T1000 (cell line): ENCODE results near the gene CD79A.

Experiments
- DNase-seq: peaks from one replicate; lab custom pipeline; 2025; ENCODE audit warnings: mixed read lengths; lab: John Stamatoyannopoulos, UW

CD79A gene

DNA sequence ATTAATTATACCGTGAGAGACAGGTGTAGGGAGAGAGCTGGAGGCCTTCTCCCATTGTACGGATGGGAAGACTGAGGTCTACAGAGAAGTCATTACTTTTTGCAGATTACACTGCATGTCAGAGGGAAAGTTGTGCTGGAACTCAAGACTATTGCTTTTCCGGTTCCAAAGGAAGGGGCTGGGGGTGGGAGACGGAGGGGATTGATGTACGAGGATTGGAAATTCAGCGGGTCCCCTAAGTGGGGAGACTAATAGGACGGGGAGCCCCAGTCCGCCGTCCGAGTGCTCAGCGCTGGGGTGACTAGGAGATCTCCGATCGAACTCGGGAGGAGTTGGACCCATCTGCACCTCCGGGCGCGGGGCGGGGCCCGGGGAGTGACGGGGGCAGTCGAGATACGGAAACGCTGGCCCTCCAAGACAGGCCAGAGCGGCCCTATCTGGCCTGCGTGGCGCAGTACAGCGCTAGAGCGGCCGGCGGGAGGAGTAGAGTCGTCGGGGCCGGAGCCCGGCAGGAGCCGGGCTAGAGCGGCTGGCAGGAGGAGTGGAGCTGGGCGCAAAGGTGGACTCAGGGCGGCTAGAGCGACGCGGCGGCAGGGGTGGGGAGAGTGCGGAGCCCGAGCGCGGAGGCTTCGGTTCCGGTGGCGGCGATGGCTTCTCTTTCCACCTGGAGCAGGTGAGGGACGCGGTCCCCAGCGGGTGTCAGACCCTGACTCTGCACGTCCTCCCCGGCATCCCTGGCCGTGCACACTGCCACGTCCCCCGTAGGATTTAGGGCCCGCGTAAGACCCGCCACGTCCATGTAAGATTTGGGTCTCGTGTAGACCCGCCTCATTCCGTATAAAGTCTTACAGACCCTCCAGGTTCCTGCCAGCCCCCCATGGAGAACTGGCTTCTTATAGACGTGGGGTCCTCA, 7.0 kb downstream of the CD79A start:
- peak; percentile 88 for DNase-seq

DNA sequence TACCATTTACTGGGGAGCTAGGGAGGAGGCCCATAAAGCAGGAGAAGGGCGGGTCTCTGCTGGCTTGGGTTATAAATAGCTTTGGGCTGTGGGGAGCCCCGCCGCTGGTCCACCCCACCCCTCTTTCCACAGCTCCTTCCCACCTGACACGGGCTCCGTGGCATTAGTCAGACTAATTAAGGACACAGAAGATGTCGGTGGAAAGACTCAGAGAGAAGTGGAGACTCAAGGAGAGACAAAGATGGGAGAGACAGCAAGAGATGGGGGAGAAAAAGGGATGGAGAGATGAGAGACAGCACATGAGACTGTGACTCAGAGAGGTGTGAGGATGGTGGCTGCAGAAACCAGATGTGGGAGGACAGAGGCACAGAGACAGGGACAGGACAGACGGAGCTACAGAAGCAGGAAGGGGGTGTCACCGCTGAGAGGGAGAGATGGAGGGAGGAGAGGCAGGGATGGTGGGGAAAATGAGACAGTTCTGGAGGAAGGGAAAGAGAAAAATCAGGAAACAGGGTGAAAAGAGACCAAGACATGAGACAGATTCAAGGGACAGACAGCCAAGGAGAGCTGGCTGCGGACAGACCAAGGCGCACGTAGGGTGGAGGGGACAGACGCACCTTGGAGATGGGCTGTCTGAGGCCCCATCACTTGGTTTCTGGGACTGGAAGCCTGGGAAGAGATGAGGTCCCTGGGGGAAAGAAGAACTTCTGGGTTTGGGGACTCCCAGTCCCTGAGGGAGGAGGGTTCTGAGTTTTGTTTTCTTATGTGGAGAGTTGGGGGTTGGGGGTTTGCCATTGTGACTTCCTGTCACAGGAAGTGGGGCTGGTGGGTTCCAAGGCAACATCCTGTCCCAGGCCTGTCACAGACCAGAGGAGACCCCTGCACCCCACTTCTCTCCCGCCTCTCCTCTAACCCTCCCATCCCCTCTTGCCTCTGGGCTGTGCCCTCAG, 10.0 kb downstream of the CD79A start:
- no peak for DNase-seq

DNA sequence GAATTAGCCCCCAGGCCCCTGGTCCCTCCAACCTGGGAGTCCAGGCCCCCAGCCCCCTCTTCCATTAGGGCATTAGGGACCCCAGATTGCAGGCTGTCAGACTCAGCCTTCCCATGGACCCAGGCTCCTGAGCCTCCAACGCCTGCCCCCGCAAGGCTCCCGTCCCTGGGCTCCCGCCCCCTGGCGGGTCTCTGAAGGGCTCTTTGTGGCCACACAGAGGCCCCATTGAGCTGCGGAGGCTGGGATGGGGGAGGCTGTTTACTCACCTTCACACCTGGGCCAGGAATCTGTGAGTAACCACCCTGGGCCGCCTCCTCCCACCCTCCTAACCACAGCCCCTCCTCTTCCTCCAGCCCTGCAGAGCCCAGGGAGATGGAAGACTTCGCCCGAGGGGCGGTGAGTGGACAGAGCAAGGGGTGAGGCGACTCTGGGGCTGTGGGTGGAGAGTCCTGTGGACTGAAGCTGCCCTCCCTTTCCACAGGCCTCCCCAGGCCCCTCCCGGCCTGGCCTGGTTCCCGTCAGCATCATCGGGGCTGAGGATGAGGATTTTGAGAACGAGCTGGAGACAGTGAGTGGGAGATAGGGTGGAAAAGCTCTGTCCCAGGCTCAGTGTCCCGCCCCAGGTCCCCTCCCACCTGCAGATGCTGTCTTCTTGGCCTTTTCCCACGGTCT, 10.8 kb downstream of the CD79A start:
- DNase-seq = peak; percentile 84

DNA sequence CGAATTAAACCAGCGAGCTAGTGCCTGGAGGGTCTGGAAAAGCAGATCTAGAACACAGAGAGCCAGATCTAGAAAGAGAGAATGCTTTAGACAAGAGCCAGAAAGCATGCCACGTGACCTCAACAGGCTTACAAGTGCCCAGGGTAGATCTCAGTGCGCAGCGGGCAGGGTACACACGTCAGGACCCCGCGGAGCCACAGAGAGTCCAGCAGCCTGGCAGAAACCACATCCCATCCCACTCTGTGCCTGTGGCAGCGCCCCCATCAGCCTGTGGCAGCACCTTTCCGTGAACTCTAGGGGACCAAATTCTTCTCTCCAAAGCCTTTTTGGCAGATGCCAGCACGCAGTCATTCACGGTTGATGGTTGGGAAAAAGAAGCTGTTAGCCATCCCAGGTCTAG, 11.8 kb downstream of the CD79A start:
- no peak for DNase-seq

GRCh38 chr19:41889896-41890295, 12.8 kb downstream of the CD79A start:
- DNase-seq = no peak

DNA sequence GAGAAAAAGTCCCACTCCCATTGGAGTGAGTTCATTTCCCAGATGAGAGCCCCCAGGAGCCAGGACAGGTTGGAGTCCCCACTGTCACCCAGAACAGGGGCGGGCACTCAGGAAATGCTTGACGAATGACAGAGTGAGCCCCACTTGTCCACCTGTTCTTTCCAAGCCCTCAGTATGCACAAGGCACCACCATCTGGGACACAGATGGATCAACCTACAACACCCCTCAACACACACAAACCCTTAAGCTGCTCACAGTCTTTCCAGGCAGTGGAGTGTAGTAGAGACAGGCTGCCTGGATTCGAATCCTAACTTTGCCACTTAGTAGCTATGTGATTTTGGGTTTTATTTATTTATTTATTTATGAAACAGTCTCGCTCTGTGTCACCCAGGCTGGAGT, 13.9 kb downstream of the CD79A start:
- no peak for DNase-seq

GRCh38 chr19:41892173-41892902, 15.3 kb downstream of the CD79A start:
- no peak for DNase-seq

DNA sequence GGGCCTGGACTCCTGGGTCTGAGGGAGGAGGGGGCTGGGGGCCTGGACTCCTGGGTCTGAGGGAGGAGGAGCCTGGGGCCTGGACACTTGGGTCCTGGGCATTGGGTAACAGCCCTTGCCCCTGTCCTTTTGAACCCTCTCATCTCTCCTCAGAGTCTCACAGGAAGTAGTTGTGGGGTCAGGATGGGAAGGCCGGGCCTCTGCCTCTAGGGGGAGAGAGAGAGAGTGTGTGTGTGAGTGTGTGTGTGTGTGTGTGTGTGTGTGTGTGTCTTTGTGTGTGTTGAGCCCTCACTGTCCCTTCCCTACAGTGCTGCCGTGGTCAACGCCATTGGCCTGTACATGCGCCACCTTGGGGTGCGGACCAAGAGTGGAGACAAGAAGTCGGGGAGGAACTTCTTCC, 16.8 kb downstream of the CD79A start:
- no peak for DNase-seq

DNA sequence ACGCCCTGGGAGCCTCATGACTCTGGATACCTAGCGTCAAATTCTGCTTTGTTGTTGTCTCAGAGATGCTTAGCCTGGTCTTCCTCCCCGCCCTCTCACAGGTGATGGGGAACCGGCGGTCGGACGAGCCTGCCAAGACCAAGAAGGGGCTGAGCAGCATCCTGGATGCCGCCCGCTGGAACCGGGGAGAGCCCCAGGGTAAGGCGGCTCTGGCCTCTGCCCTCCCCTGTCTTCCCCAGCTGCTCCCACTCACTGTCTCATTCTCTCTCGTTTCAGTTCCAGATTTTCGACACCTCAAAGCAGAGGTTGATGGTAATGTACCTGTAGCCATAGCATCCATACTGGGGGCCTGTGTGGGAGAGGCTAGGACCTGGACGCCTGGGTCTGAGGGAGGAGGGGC, 17.3 kb downstream of the CD79A start:
- DNase-seq = no peak

GRCh38 chr19:41895745-41896580, 18.9 kb downstream of the CD79A start:
- no peak for DNase-seq

GRCh38 chr19:41896581-41896942, 19.5 kb downstream of the CD79A start:
- DNase-seq = no peak

DNA sequence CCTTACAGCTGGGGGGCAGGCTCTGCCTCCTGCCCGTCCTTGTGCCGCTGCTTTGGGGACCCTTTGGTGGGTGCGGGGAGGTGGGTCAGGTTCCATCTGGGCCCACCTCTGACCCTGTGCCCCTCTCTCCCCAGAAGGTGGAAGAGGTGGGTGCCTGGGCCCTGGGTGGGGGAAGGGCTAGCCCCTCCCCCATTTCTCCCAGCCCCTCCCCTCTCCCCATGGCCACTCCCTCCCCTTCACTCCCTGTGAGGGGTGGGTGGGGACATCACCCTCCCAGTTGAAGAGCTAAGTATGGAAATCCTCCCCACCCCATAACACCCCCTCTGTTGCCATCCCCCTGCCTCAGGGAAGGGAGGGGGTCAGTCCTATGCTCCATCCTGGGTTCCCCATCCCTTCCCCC, 20.1 kb downstream of the CD79A start:
- no peak for DNase-seq

- DNase-seq = no peak
These were observed 20.7 kb downstream of the CD79A start for GRCh38 chr19:41897820-41898219.

GRCh38 chr19:41898235-41898634, 21.2 kb downstream of the CD79A start:
- no peak for DNase-seq

- DNase-seq = no peak
These were observed 24.8 kb downstream of the CD79A start for GRCh38 chr19:41901707-41902360.

- no peak for DNase-seq
These were observed 25.5 kb downstream of the CD79A start for GRCh38 chr19:41902594-41902993.

GRCh38 chr19:41903193-41903953, 26.3 kb downstream of the CD79A start:
- DNase-seq = no peak

DNA sequence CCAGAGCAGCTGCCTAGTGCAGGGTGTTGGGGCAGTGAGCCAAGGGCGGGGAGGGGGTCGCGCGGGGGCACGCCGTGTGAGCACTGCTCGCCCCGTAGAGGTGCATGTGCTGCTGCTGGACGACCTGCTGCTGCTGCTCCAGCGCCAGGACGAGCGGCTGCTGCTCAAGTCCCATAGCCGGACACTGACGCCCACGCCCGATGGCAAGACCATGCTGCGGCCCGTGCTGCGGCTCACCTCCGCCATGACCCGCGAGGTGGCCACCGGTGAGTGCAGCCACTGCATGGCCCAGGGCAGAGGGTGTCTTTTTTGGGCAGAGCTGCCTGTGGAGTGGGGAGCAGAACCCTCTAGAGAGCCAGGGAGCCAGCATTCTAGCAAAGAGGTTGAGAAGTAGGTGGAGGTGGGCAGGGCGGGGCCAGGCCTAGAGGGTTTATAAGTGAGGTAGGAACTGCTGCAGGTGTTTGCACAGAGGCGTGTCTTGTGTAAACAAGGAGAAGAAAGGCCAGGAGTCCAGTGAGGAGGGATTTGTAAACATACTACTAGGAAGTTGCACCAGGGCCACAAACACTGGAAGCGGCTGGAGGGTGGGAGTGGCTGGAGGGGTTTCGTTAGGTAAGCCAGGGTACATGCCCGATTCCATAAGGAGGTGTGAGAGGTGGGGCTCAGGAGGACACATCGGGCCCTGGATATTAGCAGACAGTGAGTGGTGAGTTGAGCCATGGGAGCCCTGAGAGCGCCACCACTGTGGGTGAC, 27.2 kb downstream of the CD79A start:
- no peak for DNase-seq
